A549 (cell line): ENCODE data around the gene SARS1. TPM values are rescaled to one million over a fixed set of nuclear protein-coding genes. Genes with fewer than 3 reads are reported as not detected.

ENCODE experiments used
- ATAC-seq, 2 experiments: fragments of 200-7000 bp in 1 of 2; fragments of >200 bp in 1 of 2; cut with Nextera tagmentation in 1 of 2; cut with Tn5 transposase in 1 of 2; 3 replicates each; pipeline versions ENCODE4 v1.8.0 to v1.9.1; 2018 to 2020; ENCODE audit warnings: mild to moderate bottlenecking in 1 of 2, moderate library complexity in 1 of 2
- CTCF ChIA-PET: fragments of 300-600 bp; sonication (Branson Sonifier 250); formaldehyde crosslinking; extraction: SDS; loops from one replicate; lab custom pipeline; 2021; ENCODE audit warnings: antibody characterized with exemption, inconsistent platforms; lab: Yijun Ruan, JAX
- POLR2A ChIA-PET: fragments of 350-600 bp; formaldehyde crosslinking; extraction: SDS; loops from one replicate; lab custom pipeline; 2021; ENCODE audit warnings: antibody characterized with exemption, inconsistent platforms; lab: Yijun Ruan, JAX
- DNase-seq, 2 experiments: peaks; one replicate each; pipeline versions ENCODE4 v3.0.0 to v3.0.0-alpha.2; 2011 to 2016; ENCODE audit warnings: low read depth in 1 of 2, low spot score in 1 of 2
- FAIRE-seq: peaks from 2 replicates; lab custom pipeline; 2011; peaks lifted over from hg19 to GRCh38; lab: Jason Lieb, UNC
- H3K27ac ChIP-seq, 2 experiments: fragments of >200 bp; sonication (Bioruptor Twin); formaldehyde crosslinking; 3 replicates each; pipeline ENCODE4 v1.5.1; 2016 to 2017
- H3K4me1 ChIP-seq: fragments of >200 bp; sonication (Bioruptor Twin); formaldehyde crosslinking; 3 replicates; pipeline ENCODE4 v1.6.1; 2016
- H3K4me2 ChIP-seq: fragments of >200 bp; sonication (Bioruptor Twin); formaldehyde crosslinking; 3 replicates; pipeline ENCODE4 v1.6.1; 2016
- H3K4me3 ChIP-seq: fragments of >200 bp; sonication (Bioruptor Twin); formaldehyde crosslinking; 3 replicates; pipeline ENCODE4 v1.5.1; 2016
- H3K9me3 ChIP-seq: fragments of >200 bp; sonication (Bioruptor Twin); formaldehyde crosslinking; 3 replicates; pipeline ENCODE4 v1.6.1; 2016
- ATOH8 ChIP-seq: fragments of 250-450 bp; sonication (Bioruptor Pico); IDR thresholded peaks from 2 replicates; pipeline ENCODE4 v1.5.0; 2020; ENCODE audit warnings: low read depth, mild to moderate bottlenecking, moderate library complexity
- BHLHE40 ChIP-seq: IDR thresholded peaks from 2 replicates; pipeline ENCODE4 v1.6.1; 2012; ENCODE audit warnings: low read depth, low read length, inconsistent platforms
- CHD4 ChIP-seq: fragments of 200-600 bp; sonication (generic); IDR thresholded peaks from 2 replicates; pipeline ENCODE4 v1.6.1; 2016; ENCODE audit warnings: antibody characterized with exemption, mild to moderate bottlenecking, borderline replicate concordance
- EHF ChIP-seq: fragments of 250-450 bp; sonication (Bioruptor Pico); IDR thresholded peaks from 2 replicates; pipeline ENCODE4 v1.5.0; 2020; ENCODE audit warnings: mild to moderate bottlenecking
- FOSB ChIP-seq: fragments of 250-450 bp; sonication (Bioruptor Pico); IDR thresholded peaks from 2 replicates; pipeline ENCODE4 v1.5.0; 2020; ENCODE audit warnings: mild to moderate bottlenecking, moderate library complexity
- FOSL2 ChIP-seq, 2 experiments: fragments of 450-650 bp in 1 of 2; fragments of >200 bp in 1 of 2; sonication (Bioruptor Twin) in 1 of 2; formaldehyde crosslinking; IDR thresholded peaks; 2 replicates each; pipeline versions ENCODE4 v1.5.0 to v1.6.1; 2016 to 2020; ENCODE audit warnings: mild to moderate bottlenecking in 1 of 2, moderate library complexity in 1 of 2
- FOXS1 ChIP-seq: fragments of 250-450 bp; sonication (Bioruptor Pico); IDR thresholded peaks from 2 replicates; pipeline ENCODE4 v1.5.0; 2020; ENCODE audit warnings: mild to moderate bottlenecking, moderate library complexity
- GATA3 ChIP-seq: IDR thresholded peaks from 2 replicates; pipeline ENCODE4 v1.6.1; 2012; ENCODE audit warnings: borderline replicate concordance
- HEYL ChIP-seq: fragments of 250-450 bp; sonication (Bioruptor Pico); IDR thresholded peaks from 2 replicates; pipeline ENCODE4 v1.8.0; 2021; ENCODE audit warnings: mild to moderate bottlenecking, moderate library complexity
- HMGXB4 ChIP-seq: fragments of 250-450 bp; sonication (Bioruptor Pico); IDR thresholded peaks from 2 replicates; pipeline ENCODE4 v1.5.0; 2021; ENCODE audit warnings: mild to moderate bottlenecking, moderate library complexity, borderline replicate concordance
- HOXA7 ChIP-seq: fragments of 250-450 bp; sonication (Bioruptor Pico); IDR thresholded peaks from 2 replicates; pipeline ENCODE4 v1.5.0; 2020; ENCODE audit warnings: mild to moderate bottlenecking, moderate library complexity
- JUN ChIP-seq, 2 experiments: fragments of >200 bp; sonication (Bioruptor Twin); formaldehyde crosslinking; IDR thresholded peaks; 2 replicates in 1 of 2; 3 replicates in 1 of 2; pipeline ENCODE4 v1.6.1; 2016 to 2017
- KDM1A ChIP-seq: fragments of 200-600 bp; sonication (generic); IDR thresholded peaks from 2 replicates; pipeline ENCODE4 v1.6.1; 2016; ENCODE audit warnings: low read depth, mild to moderate bottlenecking
- MAX ChIP-seq: IDR thresholded peaks from 2 replicates; pipeline ENCODE4 v1.6.1; 2012
- NR3C1 ChIP-seq: fragments of >200 bp; sonication (Bioruptor Twin); formaldehyde crosslinking; IDR thresholded peaks from 3 replicates; pipeline ENCODE4 v1.6.1; 2017
- POLR2AphosphoS2 ChIP-seq: conservative IDR thresholded peaks from 2 replicates; pipeline ENCODE4 v1.6.1; 2012; ENCODE audit warnings: low read length, improper control_type of control experiment, inconsistent platforms
- RFX5 ChIP-seq: fragments of 450-650 bp; IDR thresholded peaks from 2 replicates; pipeline ENCODE4 v1.7.1; 2014; ENCODE audit warnings: antibody characterized with exemption, mild to moderate bottlenecking, moderate library complexity
- RNF2 ChIP-seq: fragments of 200-600 bp; sonication (generic); IDR thresholded peaks from 2 replicates; pipeline ENCODE4 v1.6.1; 2016; ENCODE audit warnings: low read depth, mild to moderate bottlenecking, antibody characterized with exemption, moderate library complexity, borderline replicate concordance
- SREBF2 ChIP-seq: fragments of 450-650 bp; IDR thresholded peaks from 2 replicates; pipeline ENCODE4 v1.6.1; 2014; ENCODE audit warnings: mild to moderate bottlenecking, moderate library complexity
- WGBS: methylation state at CpG from one replicate; pipeline ENCODE4 v1.1.6; 2017; ENCODE audit errors: missing lambda C conversion rate; 5-methylcytosine and 5-hydroxymethylcytosine counted together
- polyA plus RNA-seq, 4 experiments: library from polyadenylated mRNA; depleted of rRNA in 3 of 4; stranded (reverse); fragments of >200 nt; fragmentation: RNase III in 1 of 4; extraction: RNeasy Plus Mini Kit Qiagen cat#74134 plus additional on column Dnase treatment in 1 of 4; gene quantifications; 2 replicates in 3 of 4; 3 replicates in 1 of 4; pipeline ENCODE4 v1.2.3, GENCODE V29; 2011 to 2017
- TF ChIP-seq, protein P1 (sequence below): fragments of >200 bp; sonication (Bioruptor Twin); formaldehyde crosslinking; IDR thresholded peaks from 2 replicates; pipeline ENCODE4 v1.6.1; 2016
- TF ChIP-seq, protein P2 (sequence below): fragments of 150-350 bp; IDR thresholded peaks from 2 replicates; pipeline ENCODE4 v1.6.1; 2014; ENCODE audit warnings: low read depth, mild to moderate bottlenecking, low read length

SARS1 gene
- polyA plus RNA-seq, 2 of the 4 experiments (the other 2 are of a cell fraction), result 103 to 152 TPM

- no peak for ATAC-seq
These were observed 11.6 kb downstream of the SARS1 start for GRCh38 chr1:109225308-109225707.

DNA sequence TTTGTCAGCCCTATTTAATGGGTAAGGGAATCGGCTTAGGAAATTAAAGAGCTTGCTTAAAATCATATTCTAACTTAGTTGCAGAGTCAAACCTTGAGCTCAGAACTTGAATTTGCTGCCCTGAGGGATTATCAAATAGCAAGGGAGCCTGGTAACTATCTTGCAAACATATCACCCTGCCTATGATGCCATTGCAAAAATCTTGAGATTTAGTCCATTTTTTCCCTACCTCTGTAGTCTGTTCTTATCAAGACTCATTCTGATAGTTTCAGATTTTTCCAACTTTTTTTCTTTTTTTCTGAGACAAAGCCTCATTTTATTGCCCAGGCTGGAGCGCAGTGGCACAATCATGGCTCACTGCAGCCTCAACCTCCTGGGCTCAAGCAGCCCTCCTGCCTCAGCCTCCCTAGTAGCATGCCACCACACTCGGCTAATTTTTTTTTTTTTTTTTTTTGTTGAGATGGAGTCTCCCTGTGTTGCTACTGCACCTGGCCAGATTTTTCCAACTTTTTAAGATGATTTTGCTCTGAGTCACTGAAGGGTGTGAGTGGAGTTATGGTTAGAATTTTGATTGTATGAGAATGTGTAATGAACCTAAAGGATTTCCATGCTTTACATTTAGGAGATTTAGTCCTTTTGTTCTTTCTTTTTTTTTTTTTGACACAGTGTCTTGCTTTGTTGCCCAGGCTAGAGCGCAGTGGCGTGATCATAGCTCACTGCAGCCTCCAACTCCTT lies 12.2 kb downstream of the SARS1 start:
- Histone ChIP-seq H3K27ac (no peak overlapping the region), H3K4me3 (no peak overlapping the region), H3K4me1 (peaks cover 12% of the 10 kb centered on the region; the same call in 1 of the 3 replicates), H3K9me3 (no peaks in the 10 kb centered on the region), H3K4me2 (no peak overlapping the region)
- ChIA-PET POLR2A (no interaction called here), CTCF (no interaction called here)
- DNase-seq (no peak), ATAC-seq (no peak), FAIRE-seq (no peak)
- TF ChIP-seq RNF2, result no peak
- no peak for TF ChIP-seq HOXA7 (CRISPR knock-in tag)
- no peak for TF ChIP-seq CHD4
- no peak for TF ChIP-seq HEYL (CRISPR knock-in tag)
- TF ChIP-seq POLR2AphosphoS2, result no peak
- TF ChIP-seq, protein P1, sequence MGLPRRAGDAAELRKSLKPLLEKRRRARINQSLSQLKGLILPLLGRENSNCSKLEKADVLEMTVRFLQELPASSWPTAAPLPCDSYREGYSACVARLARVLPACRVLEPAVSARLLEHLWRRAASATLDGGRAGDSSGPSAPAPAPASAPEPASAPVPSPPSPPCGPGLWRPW, result no peak
- TF ChIP-seq EHF (CRISPR knock-in tag), result no peak
- no peak for TF ChIP-seq GATA3
- TF ChIP-seq FOXS1 (CRISPR knock-in tag), result no peak
- no peak for TF ChIP-seq KDM1A
- no peak for TF ChIP-seq FOSL2 (IDR thresholded peaks at IDR 0.05)
- no peak for TF ChIP-seq FOSL2 (CRISPR knock-in tag; IDR thresholded peaks at IDR 0.05)
- TF ChIP-seq FOSB (CRISPR knock-in tag), result no peak
- no peak for TF ChIP-seq SREBF2
- no peak for TF ChIP-seq HMGXB4
- TF ChIP-seq, protein P2, sequence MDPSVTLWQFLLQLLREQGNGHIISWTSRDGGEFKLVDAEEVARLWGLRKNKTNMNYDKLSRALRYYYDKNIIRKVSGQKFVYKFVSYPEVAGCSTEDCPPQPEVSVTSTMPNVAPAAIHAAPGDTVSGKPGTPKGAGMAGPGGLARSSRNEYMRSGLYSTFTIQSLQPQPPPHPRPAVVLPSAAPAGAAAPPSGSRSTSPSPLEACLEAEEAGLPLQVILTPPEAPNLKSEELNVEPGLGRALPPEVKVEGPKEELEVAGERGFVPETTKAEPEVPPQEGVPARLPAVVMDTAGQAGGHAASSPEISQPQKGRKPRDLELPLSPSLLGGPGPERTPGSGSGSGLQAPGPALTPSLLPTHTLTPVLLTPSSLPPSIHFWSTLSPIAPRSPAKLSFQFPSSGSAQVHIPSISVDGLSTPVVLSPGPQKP, result no peak
- no peak for TF ChIP-seq MAX
- no peak for TF ChIP-seq RFX5
- WGBS, result 91% methylated on average over 5 of the region's 5 CpGs

More at GRCh38 chr1:109225308-109225707, 11.6 kb downstream of the SARS1 start:
- no peak overlapping the region for H3K4me2 ChIP-seq
- TF ChIP-seq BHLHE40, result no peak
- TF ChIP-seq NR3C1, result no peak
- TF ChIP-seq JUN (IDR thresholded peaks at IDR 0.05), result no peak
- TF ChIP-seq GATA3, result no peak
- no peak for TF ChIP-seq ATOH8 (CRISPR knock-in tag)
- TF ChIP-seq, all 56 proteins: peak for 0
- no peak for FAIRE-seq
- Histone ChIP-seq H3K27ac (no peak overlapping the region), H3K4me1 (peaks cover 12% of the 10 kb centered on the region; the same call in 1 of the 3 replicates), H3K4me3 (no peak overlapping the region), H3K9me3 (no peaks in the 10 kb centered on the region)
- DNase-seq, result no peak
- WGBS, result 97% methylated on average over 3 of the region's 3 CpGs
- ChIA-PET CTCF (no interaction called here), POLR2A (no interaction called here)
